ENCODE data around the gene UPP1. TPM values are rescaled to one million over a fixed set of nuclear protein-coding genes. Genes with fewer than 3 reads are reported as not detected.

UPP1 gene
- total RNA-seq, 1 donor from 2014 or later, result 3.3 TPM

- FAIRE-seq (no peak), DNase-seq (ENCODE audit: low spot score in 2 of 2) (no peak)
These were observed 59.2 kb downstream of the UPP1 start for GRCh38 chr7:48148311-48148710.

GRCh38 chr7:48149058-48149457 lies 60.0 kb downstream of the UPP1 start:
- no peak for FAIRE-seq

GRCh38 chr7:48150086-48150485 lies 61.0 kb downstream of the UPP1 start:
- no peak for FAIRE-seq

More at GRCh38 chr7:48149058-48149457, 60.0 kb downstream of the UPP1 start:
- DNase-seq (ENCODE audit: low spot score in 2 of 2), result no peak

GRCh38 chr7:48154792-48155413 lies 65.8 kb downstream of the UPP1 start:
- DNase-seq (ENCODE audit: low spot score in 2 of 2) (no peak), FAIRE-seq (no peak)

More at GRCh38 chr7:48150086-48150485, 61.0 kb downstream of the UPP1 start:
- no peak for DNase-seq (ENCODE audit: low spot score in 2 of 2)

Other genes with a start within 250 kb of the UPP1 start
- under 0.01 TPM for gene PKD1L1, start 140.8 kb upstream of the UPP1 start, total RNA-seq
- gene HUS1, start 109.7 kb upstream of the UPP1 start, total RNA-seq, result 15.5 TPM
- gene SUN3, start 60.2 kb upstream of the UPP1 start, total RNA-seq, result not detected
- under 0.01 TPM for gene C7orf57, start 53.7 kb upstream of the UPP1 start, total RNA-seq
- under 0.01 TPM for gene ABCA13, start 82.2 kb downstream of the UPP1 start, total RNA-seq

All from frontal cortex (tissue), 4 donors.